GM19468 (cell line): ENCODE results near the gene TCEAL2.
A peak's percentile ranks its signal among the peaks of the same experiment; 100 is the strongest.
"Not testable (repeated sequence)": the region's sequence is repeated elsewhere in the genome, so short reads cannot be mapped to it uniquely, and the experiment has no call there.

Source experiments
- ATAC-seq: cut with Tn5 transposase; IDR thresholded peaks from one replicate; pipeline ENCODE4 v1.9.1; 2021; ENCODE audit warnings: mild to moderate bottlenecking, moderate library complexity, moderate number of reproducible peaks; ENCODE audit not compliant: unreplicated experiment; ENCODE audit errors: extremely low read depth

Gene TCEAL2

GRCh38 chrX:102125436-102125835 is at the start of gene TCEAL2:
TCEAL2 (plus strand) TSS chrX:102125679; CDS start chrX:102126831, 1,152 bp downstream.
- ATAC-seq, result not testable (repeated sequence)

GRCh38 chrX:102077426-102077825 is 48.1 kb upstream of the TCEAL2 start:
- no peak for ATAC-seq

GRCh38 chrX:102085706-102086105 is 39.8 kb upstream of the TCEAL2 start:
- ATAC-seq, result no peak

- ATAC-seq, result no peak
Measured at GRCh38 chrX:102113367-102113766, 12.1 kb upstream of the TCEAL2 start.

- ATAC-seq, result no peak
Measured at GRCh38 chrX:102115748-102116147, 9.7 kb upstream of the TCEAL2 start.

GRCh38 chrX:102125014-102125413 is 465 bp upstream of the TCEAL2 start:
- ATAC-seq, result not testable (repeated sequence)

- not testable (repeated sequence) for ATAC-seq
Measured at GRCh38 chrX:102126080-102126818, 770 bp downstream of the TCEAL2 start.

- no peak for ATAC-seq
Measured at GRCh38 chrX:102126863-102127262, 1.4 kb downstream of the TCEAL2 start.

- ATAC-seq, result no peak
Measured at GRCh38 chrX:102129473-102129872, 4.0 kb downstream of the TCEAL2 start.

- no peak for ATAC-seq
Measured at GRCh38 chrX:102138064-102138463, 12.6 kb downstream of the TCEAL2 start.

GRCh38 chrX:102140876-102141275 is 15.4 kb downstream of the TCEAL2 start:
- not testable (repeated sequence) for ATAC-seq

GRCh38 chrX:102141631-102142030 is 16.2 kb downstream of the TCEAL2 start:
- ATAC-seq, result not testable (repeated sequence)

GRCh38 chrX:102142274-102142673 is 16.8 kb downstream of the TCEAL2 start, which contains the start of gene TCEAL6:
TCEAL6 (minus strand) TSS chrX:102142481.
- not testable (repeated sequence) for ATAC-seq

GRCh38 chrX:102154218-102154860 is 28.9 kb downstream of the TCEAL2 start:
- ATAC-seq, result no peak

- no peak for ATAC-seq
Measured at GRCh38 chrX:102154900-102155805, 29.7 kb downstream of the TCEAL2 start.

GRCh38 chrX:102155806-102156179 is 30.3 kb downstream of the TCEAL2 start, which contains the start of gene BEX5:
BEX5 (minus strand) TSS chrX:102155977; CDS start chrX:102154265, 1,712 bp downstream.
- ATAC-seq, result peak; percentile 83
